Measurements from ENCODE around the gene COX7A2L.
"Not testable (repeated sequence)": the region's sequence is repeated elsewhere in the genome, so short reads cannot be mapped to it uniquely, and the experiment has no call there.

The COX7A2L gene

GRCh38 chr2:42337846-42338566 lies 23.0 kb downstream of the COX7A2L start:
- Histone ChIP-seq H3K36me3 (ENCODE audit: control insufficient read depth, insufficient read depth, low read length) (peaks cover 33% of the 10 kb centered on the region), H3K27me3 (ENCODE audit: control insufficient read depth, insufficient read depth, low read length) (no peaks in the 10 kb centered on the region), H3K9me3 (ENCODE audit: control insufficient read depth, insufficient read depth, low read length) (no peaks in the 10 kb centered on the region), H3K4me3 (ENCODE audit: low read depth, low read length) (no peak overlapping the region), H3K27ac (ENCODE audit: low read depth, low read length) (no peak overlapping the region), H3K9ac (ENCODE audit: low read depth, low read length) (no peak overlapping the region), H3K4me1 (ENCODE audit: control insufficient read depth, insufficient read depth, low read length) (no peaks in the 10 kb centered on the region)

GRCh38 chr2:42337356-42337820 lies 23.6 kb downstream of the COX7A2L start:
- Histone ChIP-seq H3K4me3 (ENCODE audit: low read depth, low read length) (no peak overlapping the region), H3K36me3 (ENCODE audit: control insufficient read depth, insufficient read depth, low read length) (peaks cover 39% of the 10 kb centered on the region), H3K4me1 (ENCODE audit: control insufficient read depth, insufficient read depth, low read length) (no peaks in the 10 kb centered on the region), H3K9me3 (ENCODE audit: control insufficient read depth, insufficient read depth, low read length) (no peaks in the 10 kb centered on the region), H3K9ac (ENCODE audit: low read depth, low read length) (no peak overlapping the region), H3K27ac (ENCODE audit: low read depth, low read length) (no peak overlapping the region), H3K27me3 (ENCODE audit: control insufficient read depth, insufficient read depth, low read length) (no peaks in the 10 kb centered on the region)

- H3K9ac ChIP-seq (ENCODE audit: low read depth, low read length): no peak overlapping the region
- no peaks in the 10 kb centered on the region for H3K9me3 ChIP-seq (ENCODE audit: control insufficient read depth, insufficient read depth, low read length)
- H3K4me3 ChIP-seq (ENCODE audit: low read depth, low read length): no peak overlapping the region
- no peak overlapping the region for H3K27ac ChIP-seq (ENCODE audit: low read depth, low read length)
- peaks cover 48% of the 10 kb centered on the region for H3K36me3 ChIP-seq (ENCODE audit: control insufficient read depth, insufficient read depth, low read length)
- no peaks in the 10 kb centered on the region for H3K27me3 ChIP-seq (ENCODE audit: control insufficient read depth, insufficient read depth, low read length)
- H3K4me1 ChIP-seq (ENCODE audit: control insufficient read depth, insufficient read depth, low read length): no peaks in the 10 kb centered on the region
Measured at GRCh38 chr2:42336361-42336965, 24.6 kb downstream of the COX7A2L start.

GRCh38 chr2:42335514-42336104 lies 25.4 kb downstream of the COX7A2L start:
- Histone ChIP-seq H3K36me3 (ENCODE audit: control insufficient read depth, insufficient read depth, low read length) (peaks cover 53% of the 10 kb centered on the region), H3K9ac (ENCODE audit: low read depth, low read length) (no peak overlapping the region), H3K4me3 (ENCODE audit: low read depth, low read length) (no peak overlapping the region), H3K4me1 (ENCODE audit: control insufficient read depth, insufficient read depth, low read length) (no peaks in the 10 kb centered on the region), H3K27me3 (ENCODE audit: control insufficient read depth, insufficient read depth, low read length) (no peaks in the 10 kb centered on the region), H3K27ac (ENCODE audit: low read depth, low read length) (no peak overlapping the region), H3K9me3 (ENCODE audit: control insufficient read depth, insufficient read depth, low read length) (no peaks in the 10 kb centered on the region)

GRCh38 chr2:42334865-42335264 lies 26.2 kb downstream of the COX7A2L start:
- peaks cover 60% of the 10 kb centered on the region for H3K36me3 ChIP-seq (ENCODE audit: control insufficient read depth, insufficient read depth, low read length)
- H3K4me3 ChIP-seq (ENCODE audit: low read depth, low read length); H3K9me3 ChIP-seq (ENCODE audit: control insufficient read depth, insufficient read depth, low read length); H3K9ac ChIP-seq (ENCODE audit: low read depth, low read length); H3K4me1 ChIP-seq (ENCODE audit: control insufficient read depth, insufficient read depth, low read length); H3K27ac ChIP-seq (ENCODE audit: low read depth, low read length); H3K27me3 ChIP-seq (ENCODE audit: control insufficient read depth, insufficient read depth, low read length): not testable (repeated sequence)

- Histone ChIP-seq H3K36me3 (ENCODE audit: control insufficient read depth, insufficient read depth, low read length) (peaks cover 66% of the 10 kb centered on the region), H3K27me3 (ENCODE audit: control insufficient read depth, insufficient read depth, low read length) (no peaks in the 10 kb centered on the region), H3K9me3 (ENCODE audit: control insufficient read depth, insufficient read depth, low read length) (no peaks in the 10 kb centered on the region)
Measured at GRCh38 chr2:42334220-42334619, 26.8 kb downstream of the COX7A2L start.

GRCh38 chr2:42333579-42333978 lies 27.4 kb downstream of the COX7A2L start:
- no peaks in the 10 kb centered on the region for H3K4me1 ChIP-seq (ENCODE audit: control insufficient read depth, insufficient read depth, low read length)
- no peaks in the 10 kb centered on the region for H3K9me3 ChIP-seq (ENCODE audit: control insufficient read depth, insufficient read depth, low read length)
- H3K9ac ChIP-seq (ENCODE audit: low read depth, low read length): no peak overlapping the region
- no peak overlapping the region for H3K4me3 ChIP-seq (ENCODE audit: low read depth, low read length)
- no peak overlapping the region for H3K27ac ChIP-seq (ENCODE audit: low read depth, low read length)
- peaks cover 72% of the 10 kb centered on the region for H3K36me3 ChIP-seq (ENCODE audit: control insufficient read depth, insufficient read depth, low read length)
- H3K27me3 ChIP-seq (ENCODE audit: control insufficient read depth, insufficient read depth, low read length): no peaks in the 10 kb centered on the region

More at GRCh38 chr2:42334220-42334619, 26.8 kb downstream of the COX7A2L start:
- H3K9ac ChIP-seq (ENCODE audit: low read depth, low read length): no peak overlapping the region
- H3K4me1 ChIP-seq (ENCODE audit: control insufficient read depth, insufficient read depth, low read length): no peaks in the 10 kb centered on the region
- no peak overlapping the region for H3K4me3 ChIP-seq (ENCODE audit: low read depth, low read length)
- no peak overlapping the region for H3K27ac ChIP-seq (ENCODE audit: low read depth, low read length)

- Histone ChIP-seq H3K36me3 (ENCODE audit: control insufficient read depth, insufficient read depth, low read length) (peaks cover 62% of the 10 kb centered on the region), H3K27me3 (ENCODE audit: control insufficient read depth, insufficient read depth, low read length) (no peaks in the 10 kb centered on the region), H3K9me3 (ENCODE audit: control insufficient read depth, insufficient read depth, low read length) (no peaks in the 10 kb centered on the region), H3K27ac (ENCODE audit: low read depth, low read length) (no peak overlapping the region), H3K4me1 (ENCODE audit: control insufficient read depth, insufficient read depth, low read length) (no peaks in the 10 kb centered on the region), H3K9ac (ENCODE audit: low read depth, low read length) (no peak overlapping the region), H3K4me3 (ENCODE audit: low read depth, low read length) (no peak overlapping the region)
Measured at GRCh38 chr2:42332575-42332974, 28.4 kb downstream of the COX7A2L start.

GRCh38 chr2:42331569-42332284 lies 29.3 kb downstream of the COX7A2L start:
- Histone ChIP-seq H3K9ac (ENCODE audit: low read depth, low read length) (no peak overlapping the region), H3K27ac (ENCODE audit: low read depth, low read length) (no peak overlapping the region), H3K36me3 (ENCODE audit: control insufficient read depth, insufficient read depth, low read length) (peaks cover 68% of the 10 kb centered on the region), H3K4me1 (ENCODE audit: control insufficient read depth, insufficient read depth, low read length) (no peaks in the 10 kb centered on the region), H3K9me3 (ENCODE audit: control insufficient read depth, insufficient read depth, low read length) (no peaks in the 10 kb centered on the region), H3K4me3 (ENCODE audit: low read depth, low read length) (no peak overlapping the region), H3K27me3 (ENCODE audit: control insufficient read depth, insufficient read depth, low read length) (no peaks in the 10 kb centered on the region)

- Histone ChIP-seq H3K9me3 (ENCODE audit: control insufficient read depth, insufficient read depth, low read length) (no peaks in the 10 kb centered on the region), H3K9ac (ENCODE audit: low read depth, low read length) (no peak overlapping the region), H3K36me3 (ENCODE audit: control insufficient read depth, insufficient read depth, low read length) (peaks cover 72% of the 10 kb centered on the region), H3K27me3 (ENCODE audit: control insufficient read depth, insufficient read depth, low read length) (no peaks in the 10 kb centered on the region), H3K4me3 (ENCODE audit: low read depth, low read length) (no peak overlapping the region), H3K4me1 (ENCODE audit: control insufficient read depth, insufficient read depth, low read length) (no peaks in the 10 kb centered on the region), H3K27ac (ENCODE audit: low read depth, low read length) (no peak overlapping the region)
Measured at GRCh38 chr2:42329736-42330135, 31.3 kb downstream of the COX7A2L start.

GRCh38 chr2:42328923-42329322 lies 32.1 kb downstream of the COX7A2L start:
- no peak overlapping the region for H3K4me3 ChIP-seq (ENCODE audit: low read depth, low read length)
- peaks cover 72% of the 10 kb centered on the region for H3K36me3 ChIP-seq (ENCODE audit: control insufficient read depth, insufficient read depth, low read length)
- H3K9ac ChIP-seq (ENCODE audit: low read depth, low read length): no peak overlapping the region
- no peaks in the 10 kb centered on the region for H3K27me3 ChIP-seq (ENCODE audit: control insufficient read depth, insufficient read depth, low read length)
- H3K4me1 ChIP-seq (ENCODE audit: control insufficient read depth, insufficient read depth, low read length): no peaks in the 10 kb centered on the region
- no peak overlapping the region for H3K27ac ChIP-seq (ENCODE audit: low read depth, low read length)
- no peaks in the 10 kb centered on the region for H3K9me3 ChIP-seq (ENCODE audit: control insufficient read depth, insufficient read depth, low read length)
